HG02610 (cell line): Measurements from ENCODE around the gene HIPK3.

ENCODE experiments used
- ATAC-seq: cut with Tn5 transposase; IDR thresholded peaks from one replicate; pipeline ENCODE4 v1.9.1; 2021; ENCODE audit warnings: mild to moderate bottlenecking, moderate library complexity; ENCODE audit not compliant: unreplicated experiment

The HIPK3 gene

GRCh38 chr11:33389635-33390034 is 132.5 kb downstream of the HIPK3 start:
- ATAC-seq: peak; percentile 65

GRCh38 chr11:33390944-33391892 is 134.0 kb downstream of the HIPK3 start:
- no peak for ATAC-seq

DNA sequence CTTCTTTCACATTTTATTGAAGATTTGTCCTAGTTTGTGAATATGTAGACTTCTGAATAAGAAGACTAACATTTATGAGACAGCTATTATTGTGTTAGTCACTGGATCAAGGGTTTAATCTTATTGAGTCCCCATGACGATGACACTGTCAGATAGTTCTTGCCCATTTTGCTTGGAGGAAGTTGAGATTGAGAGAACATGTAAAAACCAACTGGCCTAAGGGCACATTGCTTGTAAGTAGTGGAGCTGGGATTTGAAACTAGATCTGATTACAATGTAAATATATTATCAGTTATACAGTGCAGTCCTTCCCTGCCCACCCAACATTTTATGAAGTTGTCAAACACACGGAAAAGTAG is 134.7 kb downstream of the HIPK3 start:
- no peak for ATAC-seq

DNA sequence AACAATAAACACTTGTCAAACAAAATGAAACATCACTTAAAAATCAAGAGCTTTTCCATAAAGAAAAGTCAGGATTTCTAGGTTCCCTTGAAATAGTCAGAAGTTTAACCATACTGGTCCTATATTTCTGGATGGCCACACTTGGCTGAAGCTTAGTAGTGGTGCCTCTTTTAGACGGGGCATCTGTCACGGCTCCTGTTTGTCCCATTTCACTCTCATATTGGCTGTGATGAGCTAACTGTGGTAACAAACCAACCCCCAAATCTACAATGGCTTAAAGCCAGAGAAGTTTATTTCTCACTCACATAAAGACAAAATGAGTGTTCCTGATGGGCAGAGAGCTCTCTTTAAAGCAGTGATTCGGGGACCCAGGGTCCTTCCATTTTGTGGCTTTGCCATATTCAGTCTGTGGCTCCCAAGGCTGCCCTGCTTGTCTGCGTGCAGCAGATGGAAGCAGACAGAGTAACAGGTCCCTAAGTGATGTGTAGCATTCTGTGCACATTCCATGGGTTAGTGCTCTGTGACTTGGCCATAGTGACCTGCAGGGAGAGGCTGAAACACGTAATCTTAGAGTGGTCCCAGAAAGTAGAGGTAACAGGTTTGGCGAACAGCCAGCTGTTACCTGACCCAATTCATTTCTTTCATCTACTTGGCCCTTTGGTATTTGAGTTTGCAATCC is 137.4 kb downstream of the HIPK3 start:
- ATAC-seq: no peak

GRCh38 chr11:33396361-33396760 is 139.2 kb downstream of the HIPK3 start:
- ATAC-seq: no peak

- ATAC-seq: no peak
These were observed 142.2 kb downstream of the HIPK3 start for GRCh38 chr11:33399421-33399820.

DNA sequence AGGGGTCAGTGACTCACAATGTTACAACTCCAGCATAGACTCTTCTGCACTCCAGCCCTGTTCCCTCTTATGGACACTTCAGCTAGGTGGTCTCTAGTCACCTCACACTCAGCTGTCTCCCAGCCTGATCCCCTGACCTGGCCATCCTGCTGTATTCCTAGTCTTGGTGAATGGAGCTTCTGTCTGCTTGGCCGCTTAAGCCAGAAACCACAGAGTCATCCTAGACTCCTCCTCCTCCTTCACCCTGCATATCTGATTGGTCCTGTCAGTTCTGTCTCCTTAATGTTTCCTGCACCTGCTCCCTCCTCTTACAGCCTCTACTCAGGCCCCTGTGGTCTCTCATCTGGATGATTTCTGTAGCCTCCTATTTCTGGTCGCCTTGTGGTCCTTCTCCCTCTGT is 144.9 kb downstream of the HIPK3 start:
- no peak for ATAC-seq

GRCh38 chr11:33403344-33403743 is 146.2 kb downstream of the HIPK3 start:
- ATAC-seq: no peak

DNA sequence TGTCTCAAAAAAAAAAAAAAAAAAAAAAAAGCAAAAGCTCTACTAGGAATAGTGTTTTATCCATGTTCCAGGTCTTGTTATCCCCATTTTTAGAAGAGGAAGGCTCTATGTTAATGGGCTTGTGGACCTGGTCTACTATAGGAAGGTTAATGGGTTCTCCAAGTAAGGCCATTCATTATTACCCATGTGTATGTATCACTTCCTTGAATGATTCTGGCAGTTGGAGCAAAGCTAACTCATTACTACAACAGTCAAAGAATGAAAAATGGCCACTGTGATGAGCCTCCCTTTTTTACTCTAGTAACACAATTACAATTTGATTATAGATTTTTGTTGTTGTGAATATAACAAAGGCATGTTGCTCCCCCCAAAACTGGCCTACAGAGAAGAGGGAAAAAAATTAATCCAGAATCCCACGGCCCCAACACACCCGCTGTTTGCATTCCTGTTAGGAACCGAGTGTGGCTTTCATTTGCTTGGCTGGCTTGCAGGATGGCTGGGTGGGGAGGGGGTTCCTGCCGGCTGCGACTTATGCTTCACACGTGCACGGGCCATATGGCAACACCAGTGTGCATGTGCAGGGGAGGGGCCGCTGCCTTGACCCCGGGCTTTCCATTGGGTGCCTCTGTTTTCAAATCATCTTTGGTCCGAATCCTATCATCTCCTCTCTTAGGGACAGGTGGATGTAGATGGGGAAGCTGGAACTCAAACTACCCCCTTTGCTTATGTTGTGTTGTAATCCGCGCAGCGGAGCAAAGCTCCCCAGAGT is 148.8 kb downstream of the HIPK3 start:
- ATAC-seq: no peak
